ENCODE measurements around the gene TMEM52B. TPM values are rescaled to one million over a fixed set of nuclear protein-coding genes. Genes with fewer than 3 reads are reported as not detected.
A peak's percentile ranks its signal among the peaks of the same experiment; 100 is the strongest.
"Not testable (repeated sequence)": the region's sequence is repeated elsewhere in the genome, so short reads cannot be mapped to it uniquely, and the experiment has no call there.

TMEM52B gene
- total RNA-seq, 3 donors from 2014 or later, result 0.33 to 0.44 TPM; not detected in 1

DNA sequence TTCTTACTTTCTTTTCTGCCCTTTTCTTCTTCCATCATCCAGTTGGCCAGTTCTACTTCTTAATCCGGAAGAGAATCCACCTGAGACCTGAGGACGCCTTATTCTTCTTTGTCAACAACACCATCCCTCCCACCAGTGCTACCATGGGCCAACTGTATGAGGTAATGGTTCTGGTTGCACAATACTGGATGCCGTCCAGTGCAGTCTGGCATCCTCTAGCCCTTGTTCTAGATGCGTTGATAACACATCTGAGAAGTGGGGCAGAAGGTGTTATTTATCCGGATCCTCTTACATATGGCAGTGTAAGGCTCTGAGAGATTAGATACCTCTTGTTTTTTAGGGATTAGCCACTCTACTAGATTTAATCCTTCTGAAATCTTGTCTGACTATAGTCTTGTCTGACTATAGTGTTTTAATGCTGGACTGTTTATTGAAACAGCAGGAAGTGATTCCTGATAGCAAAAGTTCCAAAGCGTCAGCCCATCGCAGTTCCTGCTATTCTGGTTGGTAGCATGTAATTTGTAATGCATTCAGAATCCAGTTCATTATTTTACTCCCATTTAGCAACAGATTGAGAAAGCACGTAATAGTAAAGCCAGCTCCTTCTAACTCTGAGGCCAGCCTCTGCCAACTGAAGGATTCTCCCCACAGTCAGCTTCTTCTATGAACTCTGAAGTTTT is 41.7 kb downstream of the TMEM52B start:
- no peaks in the 10 kb centered on the region for H3K36me3 ChIP-seq
- no peaks in the 10 kb centered on the region for H3K9me3 ChIP-seq
- no peak overlapping the region for H3K4me3 ChIP-seq
- no peaks in the 10 kb centered on the region for H3K27me3 ChIP-seq
- peak; percentile 80 to 91 for DNase-seq (ENCODE audit: low spot score in 2 of 2)
- intact Hi-C loops (cut with DNase I; ENCODE audit: low total_unique reads), result no loop called here
- H3K27ac ChIP-seq, result peak overlapping the region; percentile 80 to 88
- H3K4me1 ChIP-seq, result peaks cover 0 to 9% of the 10 kb centered on the region in 2 donors
- TF ChIP-seq POLR2A (IDR thresholded peaks at IDR 0.05) (no peak), POLR2AphosphoS5 (IDR thresholded peaks at IDR 0.05) (peak; percentile 93 to 98 (median 96))

DNA sequence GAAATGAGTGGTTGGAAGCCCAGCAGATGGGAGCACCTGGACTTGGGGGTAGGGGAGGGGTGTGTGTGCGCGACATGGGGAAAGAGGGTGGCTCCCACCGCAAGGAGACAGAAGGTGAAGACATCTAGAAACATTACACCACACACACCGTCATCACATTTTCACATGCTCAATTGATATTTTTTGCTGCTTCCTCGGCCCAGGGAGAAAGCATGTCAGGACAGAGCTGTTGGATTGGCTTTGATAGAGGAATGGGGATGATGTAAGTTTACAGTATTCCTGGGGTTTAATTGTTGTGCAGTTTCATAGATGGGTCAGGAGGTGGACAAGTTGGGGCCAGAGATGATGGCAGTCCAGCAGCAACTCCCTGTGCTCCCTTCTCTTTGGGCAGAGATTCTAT is 43.0 kb downstream of the TMEM52B start:
- Histone ChIP-seq H3K27me3 (no peaks in the 10 kb centered on the region), H3K4me3 (no peak overlapping the region), H3K4me1 (peaks cover 0 to 9% of the 10 kb centered on the region in 2 donors), H3K27ac (peak overlapping the region; percentile 80 to 88), H3K9me3 (no peaks in the 10 kb centered on the region), H3K36me3 (no peaks in the 10 kb centered on the region)
- intact Hi-C loops (cut with DNase I; ENCODE audit: low total_unique reads), result no loop called here
- TF ChIP-seq, protein P1, sequence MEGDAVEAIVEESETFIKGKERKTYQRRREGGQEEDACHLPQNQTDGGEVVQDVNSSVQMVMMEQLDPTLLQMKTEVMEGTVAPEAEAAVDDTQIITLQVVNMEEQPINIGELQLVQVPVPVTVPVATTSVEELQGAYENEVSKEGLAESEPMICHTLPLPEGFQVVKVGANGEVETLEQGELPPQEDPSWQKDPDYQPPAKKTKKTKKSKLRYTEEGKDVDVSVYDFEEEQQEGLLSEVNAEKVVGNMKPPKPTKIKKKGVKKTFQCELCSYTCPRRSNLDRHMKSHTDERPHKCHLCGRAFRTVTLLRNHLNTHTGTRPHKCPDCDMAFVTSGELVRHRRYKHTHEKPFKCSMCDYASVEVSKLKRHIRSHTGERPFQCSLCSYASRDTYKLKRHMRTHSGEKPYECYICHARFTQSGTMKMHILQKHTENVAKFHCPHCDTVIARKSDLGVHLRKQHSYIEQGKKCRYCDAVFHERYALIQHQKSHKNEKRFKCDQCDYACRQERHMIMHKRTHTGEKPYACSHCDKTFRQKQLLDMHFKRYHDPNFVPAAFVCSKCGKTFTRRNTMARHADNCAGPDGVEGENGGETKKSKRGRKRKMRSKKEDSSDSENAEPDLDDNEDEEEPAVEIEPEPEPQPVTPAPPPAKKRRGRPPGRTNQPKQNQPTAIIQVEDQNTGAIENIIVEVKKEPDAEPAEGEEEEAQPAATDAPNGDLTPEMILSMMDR (IDR thresholded peaks at IDR 0.05), result no peak
- no peak for TF ChIP-seq POLR2AphosphoS5 (IDR thresholded peaks at IDR 0.05)
- TF ChIP-seq POLR2A (IDR thresholded peaks at IDR 0.05), result no peak
- DNase-seq (ENCODE audit: low spot score in 2 of 2), result peak in 1 of 2 donors; percentile 38

DNA sequence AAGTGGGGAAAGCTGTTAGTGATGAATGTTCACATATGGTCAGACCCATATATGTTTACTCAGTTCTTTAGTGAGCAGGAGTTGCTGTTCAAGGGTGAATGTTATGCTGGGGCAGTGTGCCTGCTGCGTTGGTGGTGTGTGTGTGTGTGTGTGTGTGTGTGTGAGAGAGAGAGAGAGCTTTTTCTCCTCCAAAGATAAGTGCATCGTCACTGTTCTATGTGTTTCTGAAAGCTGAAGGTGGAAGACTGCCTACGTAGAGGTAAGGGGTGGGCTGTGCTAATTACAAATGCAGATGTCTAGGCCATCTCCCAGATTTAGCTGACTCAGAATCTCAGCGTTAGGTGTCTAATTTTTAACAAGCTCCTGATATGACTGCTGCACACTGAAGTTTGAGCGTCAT is 44.4 kb downstream of the TMEM52B start:
- Histone ChIP-seq H3K27me3 (no peaks in the 10 kb centered on the region), H3K4me3 (no peak overlapping the region), H3K9me3 (no peaks in the 10 kb centered on the region), H3K4me1 (peaks cover 0 to 9% of the 10 kb centered on the region in 2 donors), H3K36me3 (no peaks in the 10 kb centered on the region), H3K27ac (no peak overlapping the region)
- intact Hi-C loops (cut with DNase I; ENCODE audit: low total_unique reads), result no loop called here
- TF ChIP-seq POLR2AphosphoS5 (IDR thresholded peaks at IDR 0.05) (no peak), POLR2A (IDR thresholded peaks at IDR 0.05) (no peak)
- TF ChIP-seq, protein P1 (IDR thresholded peaks at IDR 0.05), result no peak
- DNase-seq (ENCODE audit: low spot score in 2 of 2), result no peak

DNA sequence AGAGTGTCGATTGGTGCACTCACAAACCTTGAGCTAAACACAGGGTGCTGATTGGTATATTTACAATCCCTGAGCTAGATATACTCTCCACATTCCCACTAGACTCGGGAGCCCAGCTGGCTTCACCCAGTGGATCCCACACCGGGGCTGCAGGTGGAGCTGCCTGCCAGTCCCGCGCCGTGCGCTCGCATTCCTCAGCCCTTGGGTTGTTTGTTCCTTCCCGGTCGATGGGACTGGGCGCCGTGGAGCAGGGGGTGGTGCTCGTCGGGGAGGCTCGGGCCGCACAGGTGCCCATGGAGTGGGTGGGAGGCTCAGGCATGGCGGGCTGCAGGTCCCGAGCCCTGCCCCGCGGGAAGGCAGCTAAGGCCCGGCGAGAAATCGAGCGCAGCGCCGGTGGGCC is 46.6 kb downstream of the TMEM52B start:
- H3K4me1 ChIP-seq; H3K27ac ChIP-seq; intact Hi-C loops (cut with DNase I; ENCODE audit: low total_unique reads); H3K4me3 ChIP-seq; H3K36me3 ChIP-seq; H3K9me3 ChIP-seq; H3K27me3 ChIP-seq; DNase-seq (ENCODE audit: low spot score in 2 of 2): not testable (repeated sequence)

DNA sequence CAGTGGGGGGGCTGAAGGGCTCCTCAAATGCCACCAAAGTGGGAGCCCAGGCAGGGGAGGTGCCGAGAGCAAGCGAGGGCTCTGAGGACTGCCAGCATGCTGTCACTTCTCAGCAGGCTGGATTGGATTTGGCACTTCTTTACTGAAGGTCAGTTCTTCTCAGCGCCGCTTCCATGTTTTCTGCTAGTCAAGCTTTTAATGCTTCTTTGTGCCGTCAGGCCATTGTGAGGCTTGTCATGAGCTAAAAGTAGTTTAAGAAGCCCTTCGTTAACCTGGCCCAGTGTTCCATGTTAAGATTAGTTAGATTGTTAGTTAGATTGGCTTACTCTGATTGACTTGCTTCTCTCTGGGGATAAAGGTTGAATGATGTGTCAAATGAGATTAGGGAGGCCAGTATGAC is 47.3 kb downstream of the TMEM52B start:
- intact Hi-C loops (cut with DNase I; ENCODE audit: low total_unique reads), result no loop called here

DNA sequence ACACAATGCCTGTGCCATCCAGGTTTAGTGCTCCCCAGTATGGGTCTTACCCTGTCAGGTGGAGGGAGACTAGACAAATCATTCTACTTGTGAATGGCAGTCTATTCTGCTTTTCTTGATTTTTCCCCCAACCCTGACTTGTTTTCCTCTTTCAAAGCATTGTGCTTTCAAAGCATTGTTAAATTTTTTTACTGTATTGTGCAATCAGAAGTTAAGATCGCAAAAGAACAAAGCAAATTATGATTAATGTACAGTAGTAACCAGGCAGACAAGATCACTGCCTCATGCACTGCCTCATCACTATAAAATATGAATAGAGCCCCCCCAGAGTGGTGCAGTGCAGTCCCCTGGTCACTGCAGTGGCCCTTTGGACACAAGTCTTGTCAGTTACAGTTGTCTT is 47.9 kb downstream of the TMEM52B start:
- TF ChIP-seq POLR2AphosphoS5 (IDR thresholded peaks at IDR 0.05) (no peak), POLR2A (IDR thresholded peaks at IDR 0.05) (no peak)
- TF ChIP-seq, protein P1 (IDR thresholded peaks at IDR 0.05), result no peak
- no peaks in the 10 kb centered on the region for H3K36me3 ChIP-seq
- intact Hi-C loops (cut with DNase I; ENCODE audit: low total_unique reads), result no loop called here
- no peaks in the 10 kb centered on the region for H3K9me3 ChIP-seq
- DNase-seq (ENCODE audit: low spot score in 2 of 2), result no peak
- H3K27me3 ChIP-seq, result no peaks in the 10 kb centered on the region
- no peak overlapping the region for H3K4me3 ChIP-seq
- H3K27ac ChIP-seq, result no peak overlapping the region
- H3K4me1 ChIP-seq, result no peaks in the 10 kb centered on the region

More for the DNA sequence above, 47.3 kb downstream of the TMEM52B start:
- no peaks in the 10 kb centered on the region for H3K27me3 ChIP-seq
- no peak overlapping the region for H3K27ac ChIP-seq
- TF ChIP-seq, protein P1 (IDR thresholded peaks at IDR 0.05), result no peak
- no peak for TF ChIP-seq POLR2A (IDR thresholded peaks at IDR 0.05)
- TF ChIP-seq POLR2AphosphoS5 (IDR thresholded peaks at IDR 0.05), result no peak
- no peaks in the 10 kb centered on the region for H3K36me3 ChIP-seq
- H3K4me3 ChIP-seq, result no peak overlapping the region
- H3K9me3 ChIP-seq, result no peaks in the 10 kb centered on the region
- DNase-seq (ENCODE audit: low spot score in 2 of 2), result no peak
- H3K4me1 ChIP-seq, result peaks cover 0 to 3% of the 10 kb centered on the region in 2 donors

All from breast epithelium (tissue), 4 donors.